ENCODE data around the gene APBA2.
"Not testable (repeated sequence)": the region's sequence is repeated elsewhere in the genome, so short reads cannot be mapped to it uniquely, and the experiment has no call there.

Gene APBA2

DNA sequence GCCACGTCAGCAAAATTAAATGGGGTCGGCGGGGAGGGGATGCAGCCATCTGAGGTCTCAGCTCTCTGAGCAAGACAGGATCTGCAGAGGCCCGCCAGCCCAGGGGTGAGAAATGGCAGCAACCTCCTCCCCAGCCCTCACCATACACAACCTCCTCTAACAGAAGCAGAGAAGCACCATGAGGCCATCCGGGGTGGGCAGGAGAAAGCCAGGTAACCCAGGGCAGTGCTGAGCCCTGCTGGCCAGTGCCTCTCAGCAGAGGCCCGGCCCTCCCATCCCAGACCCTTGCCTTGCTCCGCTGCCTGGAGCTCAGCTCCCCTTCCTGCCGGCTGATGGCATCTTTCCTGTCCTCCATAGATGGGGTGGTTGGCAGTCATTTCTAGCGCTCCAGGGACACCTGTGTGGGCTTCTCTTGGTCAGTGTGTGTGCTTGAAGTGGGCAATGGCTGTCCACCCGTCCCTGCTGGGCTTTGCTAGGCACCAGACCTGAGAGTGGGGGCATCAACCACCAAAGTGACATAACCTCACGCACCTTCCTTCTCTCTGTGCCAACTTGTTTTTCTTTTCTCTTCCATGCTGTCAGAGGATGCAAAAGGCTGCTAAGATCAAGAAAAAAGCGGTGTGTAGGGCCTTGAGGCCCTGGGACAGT, 208.0 kb downstream of the APBA2 start:
- no peak for DNase-seq

- no peak for DNase-seq
Observed at GRCh38 chr15:29094711-29095110, 208.9 kb downstream of the APBA2 start.

- no peak for DNase-seq
Observed at GRCh38 chr15:29095746-29096145, 210.0 kb downstream of the APBA2 start.

DNA sequence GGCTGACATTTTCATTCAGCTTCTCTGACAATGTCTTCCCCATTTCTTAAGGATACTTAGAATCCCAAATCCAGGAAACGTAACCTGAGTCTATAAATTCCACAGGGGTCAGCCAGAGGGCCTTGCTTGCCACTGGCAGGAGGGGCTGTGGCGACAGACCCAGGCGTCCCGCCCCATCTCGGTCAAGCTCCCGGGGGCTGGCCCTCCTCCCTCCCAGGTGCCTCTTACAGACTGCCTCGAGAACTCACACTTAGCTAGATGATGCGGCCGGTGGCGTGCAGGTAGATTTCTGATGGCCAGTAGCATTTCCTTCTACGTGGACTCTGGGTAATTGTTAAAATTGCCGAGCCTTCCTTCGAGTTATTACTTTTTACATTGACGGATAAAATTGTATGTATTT, 211.4 kb downstream of the APBA2 start:
- no peak for DNase-seq

GRCh38 chr15:29097971-29098370, 212.2 kb downstream of the APBA2 start:
- DNase-seq, result no peak

- DNase-seq, result no peak
Observed at GRCh38 chr15:29098652-29099051, 212.9 kb downstream of the APBA2 start.

DNA sequence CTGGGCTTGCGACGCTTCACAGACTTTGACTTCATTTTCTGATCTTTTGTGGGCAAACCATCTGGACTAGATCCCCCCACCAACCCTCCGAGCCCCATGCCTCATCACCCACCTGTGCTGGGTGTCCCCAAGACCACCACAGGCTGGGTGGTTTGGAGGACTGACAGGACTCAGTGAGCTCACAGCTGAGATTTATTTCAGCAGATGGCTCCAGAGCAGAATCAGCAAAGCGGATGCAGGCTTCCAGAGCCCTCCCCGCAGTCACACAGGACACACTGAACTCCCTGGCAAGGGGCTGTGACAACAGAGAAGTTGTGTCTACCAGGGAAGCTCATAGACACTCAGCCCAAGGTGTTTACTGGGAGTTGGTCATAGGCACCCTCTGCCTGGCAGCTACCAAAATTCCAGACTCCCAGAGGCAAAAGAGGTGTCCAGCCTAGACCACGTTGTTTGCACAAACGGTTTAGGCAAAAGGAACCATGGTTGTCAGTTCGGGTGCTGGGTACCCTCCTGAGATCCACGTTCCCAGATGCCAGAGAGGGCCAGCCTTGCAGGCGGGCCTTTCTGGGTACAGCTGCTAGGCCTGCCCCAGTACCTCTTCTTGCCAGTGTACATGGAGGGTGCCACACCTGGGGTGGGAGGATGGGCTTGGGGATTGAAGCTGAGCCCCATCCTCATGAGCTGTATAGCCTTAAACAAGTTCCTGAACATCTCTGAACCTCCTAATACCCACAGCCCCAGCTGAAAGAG, 213.5 kb downstream of the APBA2 start:
- no peak for DNase-seq

DNA sequence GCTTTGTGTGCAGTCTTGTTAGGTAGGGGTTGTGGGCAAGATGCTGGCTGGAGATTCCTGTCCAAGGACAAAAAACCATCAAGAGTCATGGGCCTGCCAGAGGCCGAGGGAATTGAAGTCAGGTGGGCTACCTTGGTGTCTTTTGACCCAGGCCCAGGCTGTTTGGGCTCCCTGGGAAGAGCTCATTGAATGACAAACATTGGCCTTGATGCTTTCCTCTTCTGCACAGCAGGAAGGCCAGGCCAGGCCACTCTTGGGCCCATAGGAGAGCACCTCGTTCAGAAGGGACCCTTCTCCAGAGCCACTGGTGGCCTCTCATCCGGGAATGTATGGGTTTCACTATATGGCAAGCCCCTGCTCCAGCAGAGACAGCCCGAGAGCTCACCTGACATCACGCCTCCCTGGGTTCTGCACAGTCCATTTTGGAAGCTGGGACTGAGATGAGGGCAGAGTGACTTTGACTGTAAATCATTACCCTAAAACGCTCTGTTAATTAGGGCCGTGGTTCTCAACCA, 214.8 kb downstream of the APBA2 start:
- DNase-seq, result no peak

- no peak for DNase-seq
Observed at GRCh38 chr15:29101491-29101890, 215.7 kb downstream of the APBA2 start.

DNA sequence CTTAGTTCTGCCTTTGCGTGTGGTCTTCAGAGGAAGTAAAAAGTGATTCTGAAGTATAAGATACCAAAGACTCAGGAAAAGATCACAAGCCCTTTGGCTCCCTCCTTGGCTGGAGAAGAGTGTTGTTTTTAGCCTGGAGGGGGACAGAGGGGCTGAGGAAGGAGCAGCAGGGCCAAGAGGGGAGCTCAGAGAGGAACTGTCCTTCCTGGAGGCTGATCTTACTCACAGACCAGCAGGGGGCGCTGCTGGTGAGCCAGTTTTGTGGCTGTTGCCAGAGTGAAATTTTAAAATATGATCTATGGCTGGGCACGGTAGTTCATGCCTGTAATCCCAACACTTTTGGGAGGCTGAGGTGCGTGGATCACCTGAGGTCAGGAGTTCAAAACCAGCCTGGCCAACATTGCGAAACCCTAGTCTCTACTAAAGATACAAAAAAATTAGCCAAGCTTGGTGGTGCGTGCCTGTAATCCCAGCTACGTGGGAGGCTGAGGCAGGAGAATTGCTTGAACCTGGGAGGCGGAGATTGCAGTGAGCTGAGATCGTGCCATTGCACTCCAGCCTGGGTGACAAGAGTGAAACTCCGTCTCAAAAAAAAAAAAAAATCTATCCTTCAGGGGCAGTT, 216.5 kb downstream of the APBA2 start:
- DNase-seq, result not testable (repeated sequence)

DNA sequence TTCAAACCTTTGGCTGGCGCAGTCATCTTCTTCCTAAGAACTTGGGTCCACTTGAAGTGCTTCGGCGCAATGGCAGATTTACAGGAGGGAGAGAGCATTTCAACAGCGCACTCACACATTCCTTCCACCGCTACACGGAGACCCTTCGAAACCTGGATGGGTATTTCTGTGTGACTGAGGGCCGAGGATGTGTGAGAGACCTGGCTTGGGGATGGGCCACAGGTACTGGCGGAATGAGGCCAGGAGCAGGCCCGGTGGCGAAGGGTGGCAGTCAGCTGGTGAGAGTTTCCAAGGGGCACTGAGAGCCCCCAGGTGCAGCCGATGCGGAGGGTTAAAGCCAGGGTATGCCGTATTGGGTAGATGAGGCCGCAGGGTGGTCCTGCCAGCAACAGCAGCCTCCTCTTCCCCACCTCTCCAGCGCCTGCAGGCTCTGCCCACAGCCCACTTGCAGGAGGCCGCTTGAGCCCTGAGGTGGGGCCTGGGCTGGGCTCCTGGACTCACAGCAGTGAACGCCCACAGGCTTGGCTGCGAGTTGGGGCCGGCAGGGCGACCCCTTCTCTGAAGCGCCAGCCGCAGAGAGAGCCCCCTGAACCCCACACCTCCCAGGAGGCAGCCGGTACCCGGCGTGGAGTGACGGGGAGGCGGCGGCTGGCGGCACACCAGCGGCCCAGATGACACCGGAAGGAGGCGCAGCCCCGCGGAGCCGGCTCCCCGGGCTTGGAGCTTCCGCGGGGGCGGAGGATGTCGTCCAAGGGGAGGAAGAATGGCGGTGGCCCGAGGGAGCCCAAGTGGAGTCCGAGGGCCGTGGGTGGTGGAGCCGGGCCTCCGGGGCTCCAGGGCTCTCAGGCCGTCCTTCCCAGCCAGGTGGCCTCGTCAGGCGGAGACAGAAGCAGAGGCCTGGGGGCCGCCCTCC, 217.4 kb downstream of the APBA2 start:
- DNase-seq, result no peak

- DNase-seq, result no peak
Observed at GRCh38 chr15:29103824-29104565, 218.2 kb downstream of the APBA2 start.

DNA sequence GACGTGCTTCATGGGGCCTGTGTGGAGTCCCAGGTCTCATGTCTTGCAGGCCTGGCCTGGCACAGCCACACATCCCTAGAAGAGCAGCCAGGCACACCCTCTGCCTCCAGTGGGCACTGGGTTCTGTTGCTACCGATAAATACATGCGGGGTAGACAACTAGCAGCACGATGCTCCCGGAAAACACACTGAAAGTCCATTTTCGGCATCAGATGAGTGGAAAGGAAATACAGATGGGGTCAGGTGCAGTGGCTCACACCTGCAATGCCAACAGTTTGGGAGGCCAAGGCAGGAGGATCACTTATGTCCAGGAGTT, 218.7 kb downstream of the APBA2 start:
- DNase-seq, result no peak

DNA sequence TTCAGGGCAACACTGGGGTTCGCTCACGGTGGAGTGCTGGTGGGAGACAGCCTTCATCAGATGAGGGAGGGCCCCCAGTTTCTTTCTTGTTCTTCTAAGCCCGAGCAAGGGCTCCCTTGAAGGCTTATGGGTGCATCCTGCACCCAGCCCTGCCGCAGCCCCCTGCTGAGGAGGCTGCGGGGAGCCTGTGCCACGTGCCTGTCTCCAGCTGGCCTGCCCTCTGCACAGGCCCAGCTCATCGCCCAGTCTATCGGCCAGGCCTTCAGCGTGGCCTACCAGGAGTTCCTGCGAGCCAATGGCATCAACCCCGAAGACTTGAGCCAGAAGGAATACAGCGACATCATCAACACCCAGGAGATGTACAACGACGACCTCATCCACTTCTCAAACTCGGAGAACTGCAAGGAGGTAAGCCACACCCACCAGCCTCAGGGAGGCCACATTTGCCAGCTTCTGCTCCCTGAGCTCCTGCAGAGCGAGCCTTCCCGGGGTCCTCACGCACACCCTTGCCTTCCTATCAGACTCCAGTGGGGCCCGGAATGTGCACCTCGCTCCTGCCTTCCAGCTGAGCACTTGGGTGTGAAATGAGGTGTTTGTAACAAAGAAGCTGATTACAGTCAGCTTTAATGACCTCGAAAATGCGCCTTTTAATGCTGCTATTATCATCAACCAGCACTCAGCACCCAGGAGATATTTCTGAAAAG, 219.5 kb downstream of the APBA2 start:
- DNase-seq, result no peak

GRCh38 chr15:29106116-29106515, 220.3 kb downstream of the APBA2 start:
- no peak for DNase-seq

GRCh38 chr15:29106551-29107290, 220.9 kb downstream of the APBA2 start:
- no peak for DNase-seq

DNA sequence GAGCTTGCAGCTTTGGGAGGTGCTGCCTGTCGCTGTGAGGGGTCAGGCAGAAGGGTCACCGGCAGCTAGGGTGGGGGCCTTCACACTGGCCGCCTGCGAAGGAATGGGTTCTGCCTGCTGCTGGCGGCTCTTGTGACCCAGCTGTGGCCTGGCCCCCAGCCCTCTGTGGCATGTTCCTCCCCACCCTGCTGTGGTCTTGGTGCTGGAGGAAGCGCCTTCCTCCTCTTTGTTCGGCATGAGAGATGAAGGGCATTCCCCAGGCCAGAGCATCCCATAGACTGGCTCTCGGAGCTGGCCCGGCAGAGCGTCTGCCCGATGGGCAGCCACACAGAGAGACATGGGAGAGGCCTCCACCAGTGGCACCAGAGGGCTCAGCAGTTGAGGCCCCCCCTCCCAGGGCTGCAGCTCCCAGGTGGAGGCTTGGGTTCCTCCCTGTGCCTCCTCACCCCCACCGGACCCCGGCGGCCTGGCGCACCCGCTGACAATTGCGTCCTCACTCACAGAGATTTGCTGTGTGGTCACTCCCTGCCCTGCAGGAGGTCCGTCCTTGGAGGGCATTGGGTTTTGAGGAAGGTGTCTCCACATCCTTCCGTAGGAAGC, 221.6 kb downstream of the APBA2 start:
- no peak for DNase-seq

- DNase-seq, result no peak
Observed at GRCh38 chr15:29107971-29108645, 222.3 kb downstream of the APBA2 start.

- DNase-seq, result no peak
Observed at GRCh38 chr15:29109762-29110161, 224.0 kb downstream of the APBA2 start.

- DNase-seq, result no peak
Observed at GRCh38 chr15:29110176-29110575, 224.4 kb downstream of the APBA2 start.

Measured in SHP77 treated with DMSO at 0.1 percent for 48 hours (cell line).